Pancreas (tissue), 10 donors: Measurements from ENCODE around the gene LELP1. TPM values are rescaled to one million over a fixed set of nuclear protein-coding genes. Genes with fewer than 3 reads are reported as not detected.

Source experiments
- ATAC-seq, 4 donors: fragments of 200-7000 bp; cut with Tn5 transposase; one replicate each; pipeline versions ENCODE4 v1.8.0 to v1.9.1; 2020; ENCODE audit warnings: mild to moderate bottlenecking in 4 of 4, moderate library complexity in 4 of 4
- DNase-seq, 6 donors: peaks; one replicate each; pipeline ENCODE4 v3.0.0-alpha.2; 2020
- FAIRE-seq: peaks from 2 replicates; lab custom pipeline; 2012; peaks lifted over from hg19 to GRCh38; lab: Jason Lieb, UNC
- H3K27ac ChIP-seq, 4 donors: fragments of 200-600 bp; sonication (generic); 1 replicate in 3 of 4; 2 replicates in 1 of 4; pipeline versions ENCODE4 v1.5.0 to v1.8.0; 2020
- H3K27me3 ChIP-seq, 4 donors: fragments of 200-600 bp; one replicate each; pipeline ENCODE4 v1.8.0; 2021
- H3K36me3 ChIP-seq, 3 donors: fragments of 200-600 bp; sonication (generic) in 1 of 3; one replicate each; pipeline versions ENCODE4 v1.5.0 to v1.8.0; 2020 to 2021
- H3K4me1 ChIP-seq, 3 donors: fragments of 200-600 bp; one replicate each; pipeline ENCODE4 v1.8.0; 2021
- H3K4me3 ChIP-seq, 4 donors: fragments of 200-600 bp; sonication (generic) in 2 of 4; one replicate each; pipeline versions ENCODE4 v1.5.0 to v1.8.0; 2020 to 2021
- H3K9me3 ChIP-seq, 4 donors: fragments of 200-600 bp; one replicate each; pipeline ENCODE4 v1.8.0; 2021
- CTCF ChIP-seq, 4 donors: fragments of 200-600 bp; sonication (generic) in 3 of 4; IDR thresholded peaks; one replicate each; pipeline versions ENCODE4 v1.5.0 to v1.8.0; 2021; ENCODE audit warnings: antibody characterized with exemption in 4 of 4
- WGBS, 2 donors: extraction: QIAGEN DNeasy Blood & Tissue Kit; methylation state at CpG; one replicate each; pipeline ENCODE4 v1.1.7; 2013; 5-methylcytosine and 5-hydroxymethylcytosine counted together
- intact Hi-C, 3 donors: fragments of 100-400 bp; cut with DNase I; formaldehyde crosslinking; loops; one replicate each; pipeline versions ENCODE4 v1.11.1 to v1.14.2; 2022
- polyA plus RNA-seq, 2 donors: library from polyadenylated mRNA; stranded (reverse); fragments of 200-250 nt; gene quantifications; one replicate each; pipeline ENCODE4 v1.2.3, GENCODE V29; 2013
- total RNA-seq, 6 donors: library from RNA; stranded (reverse); fragmentation: NEBNext Ultra II Directional in 4 of 6; extraction: Animal tissue kit (Norgen Biotek cat#: 25700) in 4 of 6; gene quantifications; one replicate each; pipeline versions ENCODE4 v1.2.1 to v1.2.4, GENCODE V29; 2021 to 2023
- donor health status: healthy with polysubstance abuse.
- donor health status: DM: no; HTN: no; CAD: no; lungs with moderate emphysema.
- donor health status: DM: no; HTN: no; CAD: no.
- donor health status: control.
- donor health status: control.
- donor health status: Bipolar disorder and iron deficiency.
- donor health status: DM: yes; HTN: yes; CAD: no.
- donor health status: DM: no; HTN: no; CAD: no.
- donor health status: DM: no; HTN: no; CAD: no.
- donor health status: DM: yes; HTN: yes; CAD: no.

The LELP1 gene
- total and polyA plus RNA-seq, 8 donors: not detected

GRCh38 chr1:153195216-153195615 is 8.0 kb upstream of the LELP1 start:
- 55 to 57% methylated on average over 4 of the region's 4 CpGs for WGBS, 2 donors
- no peak overlapping the region for H3K27ac ChIP-seq
- TF ChIP-seq CTCF (IDR thresholded peaks at IDR 0.05): no peak
- intact Hi-C loops: loop anchor here in 1 of 3 donors (5.0 kb wide), 1 partner anchor 283 kb away; no protein-coding TSS in a partner anchor
- H3K27me3 ChIP-seq: no peaks in the 10 kb centered on the region
- no peak for FAIRE-seq
- no peak overlapping the region for H3K4me3 ChIP-seq
- no peaks in the 10 kb centered on the region for H3K4me1 ChIP-seq
- H3K36me3 ChIP-seq: no peaks in the 10 kb centered on the region
- DNase-seq: no peak
- H3K9me3 ChIP-seq: no peaks in the 10 kb centered on the region
- no peak for ATAC-seq

GRCh38 chr1:153202006-153202405 is 1.2 kb upstream of the LELP1 start:
- no peak overlapping the region for H3K4me3 ChIP-seq
- no peaks in the 10 kb centered on the region for H3K36me3 ChIP-seq
- ATAC-seq: no peak
- no peak overlapping the region for H3K27ac ChIP-seq
- no peaks in the 10 kb centered on the region for H3K27me3 ChIP-seq
- DNase-seq: no peak
- H3K9me3 ChIP-seq: no peaks in the 10 kb centered on the region
- FAIRE-seq: no peak
- intact Hi-C loops: no loop called here
- no peak for TF ChIP-seq CTCF (IDR thresholded peaks at IDR 0.05)
- WGBS, 2 donors: 53 to 54% methylated on average over 4 of the region's 4 CpGs
- no peaks in the 10 kb centered on the region for H3K4me1 ChIP-seq

GRCh38 chr1:153206631-153207030 is 3.4 kb downstream of the LELP1 start:
- ATAC-seq (no peak), FAIRE-seq (no peak), DNase-seq (no peak)
- WGBS, 2 donors: 68 to 76% methylated on average over 9 of the region's 9 CpGs
- Histone ChIP-seq H3K9me3 (no peaks in the 10 kb centered on the region), H3K27ac (no peak overlapping the region), H3K36me3 (no peaks in the 10 kb centered on the region), H3K4me3 (no peak overlapping the region), H3K4me1 (no peaks in the 10 kb centered on the region), H3K27me3 (no peaks in the 10 kb centered on the region)
- no peak for TF ChIP-seq CTCF (IDR thresholded peaks at IDR 0.05)
- intact Hi-C loops: no loop called here

GRCh38 chr1:153210206-153210605 is 7.0 kb downstream of the LELP1 start:
- no peaks in the 10 kb centered on the region for H3K27me3 ChIP-seq
- no peak overlapping the region for H3K27ac ChIP-seq
- H3K9me3 ChIP-seq: no peaks in the 10 kb centered on the region
- FAIRE-seq (no peak), ATAC-seq (no peak), DNase-seq (no peak)
- no peaks in the 10 kb centered on the region for H3K4me1 ChIP-seq
- no peaks in the 10 kb centered on the region for H3K36me3 ChIP-seq
- WGBS, 2 donors: 32 to 33% methylated on average over 7 of the region's 7 CpGs
- no peak for TF ChIP-seq CTCF (IDR thresholded peaks at IDR 0.05)
- H3K4me3 ChIP-seq: no peak overlapping the region
- intact Hi-C loops: no loop called here

GRCh38 chr1:153212201-153212600 is 9.0 kb downstream of the LELP1 start:
- FAIRE-seq: no peak
- DNase-seq: no peak
- Histone ChIP-seq H3K9me3 (no peaks in the 10 kb centered on the region), H3K27ac (no peak overlapping the region), H3K4me1 (no peaks in the 10 kb centered on the region), H3K4me3 (no peak overlapping the region), H3K36me3 (no peaks in the 10 kb centered on the region), H3K27me3 (no peaks in the 10 kb centered on the region)
- ATAC-seq: no peak
- no peak for TF ChIP-seq CTCF (IDR thresholded peaks at IDR 0.05)
- WGBS, 2 donors: 48 to 52% methylated on average over 5 of the region's 5 CpGs
- intact Hi-C loops: no loop called here
